Muscle of arm (tissue), 12 donors: ENCODE results near the gene FRAT1. TPM values are rescaled to one million over a fixed set of nuclear protein-coding genes. Genes with fewer than 3 reads are reported as not detected.

ENCODE experiments used
- DNase-seq: peaks from one replicate; pipeline ENCODE4 v3.0.0-alpha.2; 2013
- polyA plus RNA-seq, 12 donors: library from polyadenylated mRNA; unstranded; fragments of 120-200 nt; gene quantifications; one replicate each; pipeline ENCODE4 v1.2.1, GENCODE V29; 2013; ENCODE audit not compliant: insufficient read length in 12 of 12

The FRAT1 gene
- polyA plus RNA-seq, 12 donors: 0.81 to 2.6 (median 1.6) TPM; not detected in 2

GRCh38 chr10:97362310-97363033 is 43.4 kb downstream of the FRAT1 start:
- no peak for DNase-seq

DNA sequence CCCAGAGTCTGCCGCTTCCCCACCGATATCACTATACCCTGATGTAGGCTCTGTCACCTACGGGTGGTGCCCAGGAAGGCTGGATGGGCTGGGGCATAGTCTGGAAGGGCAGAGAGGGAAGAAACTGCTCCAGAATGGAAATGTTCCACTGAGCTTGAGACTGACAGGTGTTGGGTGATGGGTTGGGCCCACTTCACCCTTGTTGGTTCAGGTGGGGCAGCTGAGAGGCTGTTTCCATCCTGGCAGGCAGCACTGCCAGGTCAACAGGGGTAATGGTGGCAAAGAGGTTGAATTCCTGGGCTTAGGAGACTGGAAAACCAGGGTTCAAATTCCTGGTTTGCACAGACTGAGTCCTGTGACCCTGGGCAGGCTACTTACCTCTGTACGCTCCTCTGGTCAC is 44.0 kb downstream of the FRAT1 start:
- DNase-seq: no peak

- no peak for DNase-seq
Observed at GRCh38 chr10:97365761-97366351, 46.8 kb downstream of the FRAT1 start.

DNA sequence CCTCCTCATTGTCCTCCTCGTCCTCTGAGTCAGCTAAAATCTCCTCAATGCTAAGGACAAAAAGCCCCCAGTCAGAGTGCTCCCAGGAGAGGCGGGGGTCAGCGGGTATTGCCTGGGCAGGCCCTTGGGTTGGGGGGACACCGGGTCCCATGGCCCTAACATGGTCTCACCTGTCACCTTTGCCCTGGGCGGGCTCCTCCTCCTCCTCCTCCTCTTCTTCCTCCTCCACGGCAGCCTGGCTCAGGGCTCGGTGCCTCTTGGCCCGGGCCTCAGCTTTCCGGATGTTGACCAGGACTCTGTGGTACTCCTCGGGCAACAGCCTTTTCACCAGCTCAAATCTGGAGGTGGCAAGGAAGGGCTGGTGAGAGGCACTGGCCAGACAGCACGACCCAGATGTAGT is 47.5 kb downstream of the FRAT1 start:
- no peak for DNase-seq

GRCh38 chr10:97367126-97367649 is 48.1 kb downstream of the FRAT1 start:
- DNase-seq: no peak

Other genes starting within 250 kb of the FRAT1 start
- gene SLIT1, start 133.3 kb upstream of the FRAT1 start, polyA plus RNA-seq: 1 to 10 TPM in 5 of 12 donors, under 1 TPM in 5, not detected in 2; 0.54 to 1.6 (median 1.0) TPM
- 10 to 100 TPM in 10 of 12 donors, 1 to 10 TPM in 1, not detected in 1; 8.3 to 29.0 (median 14.2) TPM for gene ARHGAP19, start 26.6 kb upstream of the FRAT1 start, polyA plus RNA-seq
- gene FRAT2, start 15.5 kb downstream of the FRAT1 start, polyA plus RNA-seq: 1 to 10 TPM in 10 of 12 donors, not detected in 2; 3.4 to 7.2 (median 4.2) TPM
- 10 to 100 TPM in 11 of 12 donors, not detected in 1; 11.5 to 28.0 (median 18.4) TPM for gene RRP12, start 82.1 kb downstream of the FRAT1 start, polyA plus RNA-seq
- gene PGAM1, start 106.9 kb downstream of the FRAT1 start, polyA plus RNA-seq: 100 to 1,000 TPM in 5 of 12 donors, 10 to 100 TPM in 6, not detected in 1; 81.0 to 148 (median 93.8) TPM
- 10 to 100 TPM in 11 of 12 donors, not detected in 1; 24.0 to 31.5 (median 27.5) TPM for gene EXOSC1, start 126.7 kb downstream of the FRAT1 start, polyA plus RNA-seq
- gene ZDHHC16, start 126.9 kb downstream of the FRAT1 start, polyA plus RNA-seq: 10 to 100 TPM in 11 of 12 donors, not detected in 1; 23.8 to 39.9 (median 30.6) TPM
- gene MMS19, start 179.2 kb downstream of the FRAT1 start, polyA plus RNA-seq: 10 to 100 TPM in 11 of 12 donors, not detected in 1; 41.0 to 81.2 (median 62.2) TPM
- gene UBTD1, start 179.7 kb downstream of the FRAT1 start, polyA plus RNA-seq: 10 to 100 TPM in 8 of 12 donors, 1 to 10 TPM in 3, not detected in 1; 9.5 to 21.4 (median 12.1) TPM